B cell (primary cell): ENCODE results near the gene SYNE1. TPM values are rescaled to one million over a fixed set of nuclear protein-coding genes. Genes with fewer than 3 reads are reported as not detected.

Source experiments
- ATAC-seq: fragments of 200-7000 bp; cut with Tn5 transposase; one replicate; pipeline ENCODE4 v1.10.0; 2021; ENCODE audit warnings: low read depth, mild to moderate bottlenecking, moderate number of reproducible peaks, moderate library complexity
- CTCF ChIA-PET: fragments of 350-600 bp; sonication (Branson Sonifier 250); formaldehyde crosslinking; loops from one replicate; lab custom pipeline; 2021; ENCODE audit warnings: antibody characterized with exemption, inconsistent platforms; lab: Charles Lee
- POLR2A ChIA-PET: fragments of 350-600 bp; sonication (Branson Sonifier 250); formaldehyde crosslinking; loops from one replicate; lab custom pipeline; 2021; ENCODE audit warnings: antibody characterized with exemption; lab: Charles Lee
- DNase-seq: peaks from one replicate; pipeline ENCODE4 v3.0.0; 2013
- H2AFZ ChIP-seq: 2 replicates; pipeline ENCODE4 v1.6.1; 2012; ENCODE audit warnings: mild to moderate bottlenecking, low read depth, low read length; ENCODE audit not compliant: insufficient read depth, poor library complexity, severe bottlenecking
- H3K27ac ChIP-seq, 2 donors: 1 replicate in 1 of 2; 2 replicates in 1 of 2; pipeline ENCODE4 v1.5.1; 2012 to 2013; ENCODE audit warnings: low read length in 2 of 2, mild to moderate bottlenecking in 2 of 2, moderate library complexity in 1 of 2
- H3K27me3 ChIP-seq, 4 experiments: fragments of 200-600 bp in 1 of 4; sonication (generic) in 1 of 4; replicated peaks in 1 of 4; 1 replicate in 2 of 4; 2 replicates in 2 of 4; pipeline versions ENCODE4 v1.6.1 to v1.7.0; 2013 to 2016; ENCODE audit warnings: low read length in 3 of 4, mild to moderate bottlenecking in 2 of 4, mixed read lengths in 1 of 4, moderate library complexity in 1 of 4; ENCODE audit not compliant: insufficient read depth in 4 of 4, control insufficient read depth in 3 of 4; ENCODE audit errors: control extremely low read depth in 1 of 4
- H3K36me3 ChIP-seq, 2 experiments: replicated peaks in 1 of 2; 1 replicate in 1 of 2; 2 replicates in 1 of 2; pipeline versions ENCODE4 v1.6.1 to v1.7.1; 2013; ENCODE audit warnings: low read length in 1 of 2; ENCODE audit not compliant: insufficient read depth in 2 of 2, control insufficient read depth in 1 of 2; ENCODE audit errors: control extremely low read depth in 1 of 2, extremely low read depth in 1 of 2
- H3K4me1 ChIP-seq, 2 donors: fragments of 200-600 bp in 1 of 2; sonication (generic) in 1 of 2; 1 replicate in 1 of 2; 2 replicates in 1 of 2; pipeline versions ENCODE4 v1.5.1 to v1.6.1; 2013 to 2017; ENCODE audit warnings: low read length in 2 of 2; ENCODE audit not compliant: control insufficient read depth in 2 of 2, insufficient read depth in 2 of 2
- H3K4me2 ChIP-seq: replicated peaks from 2 replicates; pipeline ENCODE3; 2012; ENCODE audit warnings: mild to moderate bottlenecking, low read depth, low read length; ENCODE audit not compliant: poor library complexity, severe bottlenecking
- H3K4me3 ChIP-seq, 5 experiments: fragments of 200-600 bp in 1 of 5; sonication (generic) in 1 of 5; 1 replicate in 3 of 5; 2 replicates in 2 of 5; pipeline versions ENCODE4 v1.5.1 to v1.7.0; 2011 to 2016; ENCODE audit warnings: low read length in 4 of 5, mild to moderate bottlenecking in 4 of 5, low read depth in 2 of 5, control low read depth in 1 of 5, moderate library complexity in 1 of 5; ENCODE audit not compliant: insufficient read depth in 1 of 5; ENCODE audit errors: control extremely low read depth in 1 of 5, extremely low read depth in 1 of 5
- H3K79me2 ChIP-seq: fragments of 200-600 bp; sonication (generic); one replicate; pipeline ENCODE4 v1.6.0; 2016; ENCODE audit warnings: low read length; ENCODE audit not compliant: control insufficient read depth, insufficient read depth
- H3K9ac ChIP-seq: fragments of 200-600 bp; sonication (generic); 2 replicates; pipeline ENCODE4 v1.6.1; 2017; ENCODE audit warnings: mild to moderate bottlenecking, low read length, moderate library complexity
- H3K9me3 ChIP-seq, 3 donors: one replicate each; pipeline versions ENCODE4 v1.6.1 to v1.7.1; 2013; ENCODE audit warnings: low read length in 2 of 3; ENCODE audit not compliant: control insufficient read depth in 2 of 3, insufficient read depth in 1 of 3; ENCODE audit errors: control extremely low read depth in 1 of 3
- H4K20me1 ChIP-seq: 2 replicates; pipeline ENCODE4 v1.6.0; 2012; ENCODE audit warnings: mild to moderate bottlenecking, low read length; ENCODE audit not compliant: insufficient read depth, control insufficient read depth, poor library complexity, severe bottlenecking
- H3K27ac Mint-ChIP-seq: one replicate; pipeline ENCODE4 v1.8.0; 2021; ENCODE audit warnings: mixed read lengths
- H3K27me3 Mint-ChIP-seq: one replicate; pipeline ENCODE4 v1.8.0; 2021; ENCODE audit warnings: mixed read lengths
- H3K4me1 Mint-ChIP-seq: one replicate; pipeline ENCODE4 v1.8.0; 2021; ENCODE audit warnings: mixed read lengths
- H3K4me3 Mint-ChIP-seq: one replicate; pipeline ENCODE4 v1.8.0; 2021; ENCODE audit warnings: mixed read lengths
- H3K9me3 Mint-ChIP-seq: one replicate; pipeline ENCODE4 v1.8.0; 2022; ENCODE audit warnings: mixed read lengths; ENCODE audit not compliant: insufficient read depth
- CTCF ChIP-seq: fragments of 200-600 bp; IDR thresholded peaks from one replicate; pipeline ENCODE4 v1.8.0; 2022; ENCODE audit warnings: antibody characterized with exemption, mild to moderate bottlenecking
- EZH2 ChIP-seq: IDR thresholded peaks from 2 replicates; pipeline ENCODE4 v1.6.1; 2012; ENCODE audit warnings: borderline replicate concordance, low read depth, mild to moderate bottlenecking, moderate library complexity, low read length; ENCODE audit not compliant: insufficient read depth, poor library complexity, severe bottlenecking
- WGBS: methylation state at CpG from one replicate; pipeline ENCODE4 v1.1.5; 2013; ENCODE audit warnings: missing lambda C conversion rate; ENCODE audit not compliant: insufficient coverage; 5-methylcytosine and 5-hydroxymethylcytosine counted together
- intact Hi-C: fragments of 100-400 bp; cut with micrococcal nuclease; formaldehyde crosslinking; loops from one replicate; pipeline ENCODE4 v1.10.0; 2022
- polyA plus RNA-seq: library from polyadenylated mRNA; depleted of rRNA; stranded (reverse); fragments of >200 nt; gene quantifications from 2 replicates; pipeline ENCODE4 v1.2.3, GENCODE V29; 2012
- total RNA-seq, 2 donors: library from RNA; stranded (reverse); fragments of 120-200 nt in 1 of 2; gene quantifications; 1 replicate in 1 of 2; 2 replicates in 1 of 2; pipeline versions ENCODE4 v1.2.3 to v1.2.4, GENCODE V29; 2013 to 2022

SYNE1 gene
- total and polyA plus RNA-seq, 2 donors (not counting 1 experiment from before 2014, with no cell fraction given), result 49.2 to 108 TPM

DNA sequence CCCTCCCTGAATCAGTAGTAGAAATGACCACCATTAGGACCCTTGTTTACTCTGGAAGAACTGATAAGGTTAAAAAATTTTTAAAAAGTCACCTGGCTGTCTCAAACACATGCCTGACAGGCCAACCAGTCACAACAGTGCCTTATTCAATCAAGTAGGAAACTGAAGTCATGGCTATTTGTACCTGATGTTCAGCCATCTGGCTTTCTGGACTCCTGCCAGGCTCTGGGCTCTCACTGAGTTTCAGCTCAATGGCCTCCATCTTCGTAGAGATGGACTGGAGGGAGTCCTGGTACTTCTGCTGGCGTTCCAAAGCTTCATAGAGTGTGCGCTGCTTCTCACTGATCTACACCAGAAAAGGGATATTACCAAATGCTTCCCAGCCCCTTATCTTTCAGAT, 343.8 kb downstream of the SYNE1 start:
- no peak overlapping the region for H3K4me3 Mint-ChIP-seq
- CTCF ChIA-PET, result interaction anchor here (1.0 kb wide), 1 partner anchor 8 kb away, joined by 3 read pairs; no protein-coding TSS in a partner anchor
- no peaks in the 10 kb centered on the region for H3K27me3 Mint-ChIP-seq
- Histone ChIP-seq H3K9ac (no peak overlapping the region), H3K4me2 (no peak overlapping the region), H3K79me2 (peaks cover 14% of the 10 kb centered on the region), H4K20me1 (no peaks in the 10 kb centered on the region), H3K27ac (no peak overlapping the region), H3K9me3 (no peaks in the 10 kb centered on the region), H3K36me3 (peaks cover 3 to 45% of the 10 kb centered on the region in 2 experiments), H3K27me3 (no peaks in the 10 kb centered on the region), H2AFZ (no peak overlapping the region), H3K4me1 (peaks cover 5% of the 10 kb centered on the region in 2 donors), H3K4me3 (no peak overlapping the region)
- no peak for DNase-seq
- 100% methylated on average over 1 of the region's 3 CpGs for WGBS
- H3K27ac Mint-ChIP-seq, result no peak overlapping the region
- H3K4me1 Mint-ChIP-seq, result peaks cover 10% of the 10 kb centered on the region
- ATAC-seq, result no peak
- intact Hi-C loops, result no loop called here
- POLR2A ChIA-PET, result interaction anchor here (0.6 kb wide), 1 partner anchor 124 kb away, joined by 7 read pairs; no protein-coding TSS in a partner anchor
- H3K9me3 Mint-ChIP-seq, result no peaks in the 10 kb centered on the region
- TF ChIP-seq EZH2, result no peak
- TF ChIP-seq CTCF, result no peak

- Histone ChIP-seq H3K4me1 (no peaks in the 10 kb centered on the region), H3K79me2 (peaks cover 13% of the 10 kb centered on the region), H3K27me3 (no peaks in the 10 kb centered on the region), H3K9ac (no peak overlapping the region), H3K4me3 (no peak overlapping the region), H3K9me3 (no peaks in the 10 kb centered on the region), H3K36me3 (peaks cover 3 to 50% of the 10 kb centered on the region in 2 experiments), H4K20me1 (no peaks in the 10 kb centered on the region), H3K4me2 (no peak overlapping the region), H3K27ac (no peak overlapping the region), H2AFZ (no peak overlapping the region)
- no CpG with 5 or more reads among the region's 3 CpGs for WGBS
- ChIA-PET CTCF (interaction anchor here (1.0 kb wide), 1 partner anchor 9 kb away, joined by 3 read pairs; no protein-coding TSS in a partner anchor), POLR2A (no interaction called here)
- Mint-ChIP-seq H3K27ac (no peak overlapping the region), H3K27me3 (no peaks in the 10 kb centered on the region), H3K4me1 (peaks cover 5% of the 10 kb centered on the region), H3K9me3 (no peaks in the 10 kb centered on the region), H3K4me3 (no peak overlapping the region)
- no peak for TF ChIP-seq EZH2
- no peak for TF ChIP-seq CTCF
- DNase-seq (no peak), ATAC-seq (no peak)
- intact Hi-C loops, result no loop called here
These were observed 344.6 kb downstream of the SYNE1 start for GRCh38 chr6:152292555-152292954.
